DMS53 treated with DMSO at 0.1 percent for 48 hours (cell line): ENCODE data around the gene F10.
A peak's percentile ranks its signal among the peaks of the same experiment; 100 is the strongest.

Experiments
- DNase-seq: peaks from one replicate; lab custom pipeline; 2025; ENCODE audit not compliant: unreplicated experiment; lab: John Stamatoyannopoulos, UW

F10 gene

GRCh38 chr13:113167575-113167974 is 45.0 kb downstream of the F10 start:
- no peak for DNase-seq

GRCh38 chr13:113168211-113168610 is 45.6 kb downstream of the F10 start:
- DNase-seq = no peak

DNA sequence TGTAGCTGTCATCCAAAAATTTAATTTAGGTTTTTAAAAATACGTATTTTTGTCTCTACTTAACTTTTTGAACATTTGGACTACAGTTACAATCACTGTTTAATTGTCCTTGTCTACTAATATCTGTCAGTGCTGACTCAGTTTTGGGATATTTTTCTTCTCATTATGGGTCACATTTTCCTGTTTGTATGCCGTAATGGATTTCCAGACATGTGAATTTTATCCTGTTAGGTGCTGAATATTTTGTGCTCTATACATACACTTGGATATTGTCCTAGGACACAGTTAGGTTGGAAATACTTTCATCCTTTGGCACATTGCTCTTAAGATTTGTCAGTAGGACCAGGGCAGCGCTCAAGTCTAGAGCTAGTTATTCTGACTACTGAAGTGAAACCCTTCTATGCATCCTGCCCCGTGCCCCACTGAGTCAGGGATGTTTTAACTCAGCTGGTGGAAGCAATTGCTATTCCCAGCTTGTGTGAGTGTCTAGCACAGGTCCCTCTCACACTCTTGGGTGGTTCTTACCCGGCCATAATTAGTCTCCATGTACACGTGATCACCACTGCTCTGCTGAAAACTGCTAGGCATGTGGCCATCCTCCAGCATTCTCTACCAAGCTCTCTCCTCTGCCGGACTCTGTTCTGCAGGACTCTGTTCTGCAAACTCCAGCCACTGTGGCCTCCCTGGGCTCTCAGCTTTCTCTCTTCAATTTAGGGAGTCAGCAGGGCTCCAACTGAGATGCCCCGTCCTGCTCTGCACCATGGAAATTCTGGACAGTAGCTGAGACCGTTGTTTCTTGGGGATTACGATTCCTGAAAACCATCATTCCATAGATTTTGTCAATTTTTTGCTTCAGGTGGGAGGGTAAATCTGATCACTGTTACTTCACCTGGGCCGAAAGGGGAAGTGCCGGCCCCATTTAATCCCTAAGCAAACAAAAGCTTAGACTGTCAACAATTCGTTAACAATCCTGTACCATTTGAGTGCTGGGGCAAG is 47.0 kb downstream of the F10 start:
- peak; percentile 4 for DNase-seq

GRCh38 chr13:113170511-113170910 is 47.9 kb downstream of the F10 start:
- DNase-seq = no peak

- no peak for DNase-seq
Observed at GRCh38 chr13:113171250-113172125, 48.9 kb downstream of the F10 start.

GRCh38 chr13:113172419-113172926 is 49.9 kb downstream of the F10 start:
- no peak for DNase-seq

DNA sequence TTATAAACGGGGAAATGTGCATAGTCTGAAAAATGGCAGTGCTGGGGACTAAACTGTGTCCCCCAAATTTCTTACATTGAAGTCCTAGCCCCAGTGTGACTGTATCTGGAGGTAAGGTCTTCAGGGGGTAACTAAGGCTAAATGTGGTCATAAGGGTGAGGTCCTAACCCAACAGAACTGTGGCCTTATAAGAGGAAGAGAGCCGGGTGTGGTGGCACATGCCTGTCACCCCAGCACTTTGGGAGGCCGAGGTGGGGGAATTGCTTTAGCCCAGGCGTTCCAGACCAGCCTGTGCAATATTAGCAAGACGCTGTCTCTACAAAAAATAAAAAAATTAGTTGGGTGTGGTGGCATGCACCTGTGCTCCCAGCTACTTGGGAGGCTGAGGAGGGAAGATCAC is 53.7 kb downstream of the F10 start:
- no peak for DNase-seq

DNA sequence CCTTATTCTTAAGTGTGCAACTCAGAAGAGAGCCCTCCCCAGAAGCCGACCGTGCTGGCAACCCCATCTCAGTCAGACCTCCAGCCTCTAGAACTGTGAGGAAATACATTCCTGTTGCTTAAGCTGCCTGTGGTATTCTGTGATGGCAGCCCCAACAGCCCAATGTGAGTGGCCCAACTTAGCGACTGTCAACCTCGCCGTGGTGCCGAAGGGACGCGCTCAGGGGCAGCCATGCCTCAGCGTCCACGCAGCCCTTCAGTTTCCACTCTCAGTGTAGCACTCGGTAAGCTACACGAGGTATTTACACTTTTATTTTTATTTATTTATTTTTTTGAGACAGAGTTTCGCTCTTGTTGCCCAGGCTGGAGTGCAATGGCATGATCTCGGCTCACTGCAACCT is 54.2 kb downstream of the F10 start:
- no peak for DNase-seq

- no peak for DNase-seq
Observed at GRCh38 chr13:113178070-113178895, 55.7 kb downstream of the F10 start.

DNA sequence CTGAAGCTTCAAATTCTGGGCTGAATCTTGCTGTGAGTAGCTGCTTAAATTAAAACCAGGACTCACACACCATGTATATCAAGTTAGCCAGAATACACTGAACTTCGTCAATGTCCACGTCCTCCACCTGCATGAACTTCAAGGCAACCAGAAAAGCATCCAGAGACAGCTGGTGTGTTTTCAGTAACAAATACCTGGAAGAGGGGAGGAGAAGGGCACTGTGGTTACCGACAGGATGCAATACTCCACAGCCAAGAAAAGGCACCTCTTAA is 56.2 kb downstream of the F10 start:
- no peak for DNase-seq

- DNase-seq = no peak
Observed at GRCh38 chr13:113179374-113180230, 57.0 kb downstream of the F10 start.

DNA sequence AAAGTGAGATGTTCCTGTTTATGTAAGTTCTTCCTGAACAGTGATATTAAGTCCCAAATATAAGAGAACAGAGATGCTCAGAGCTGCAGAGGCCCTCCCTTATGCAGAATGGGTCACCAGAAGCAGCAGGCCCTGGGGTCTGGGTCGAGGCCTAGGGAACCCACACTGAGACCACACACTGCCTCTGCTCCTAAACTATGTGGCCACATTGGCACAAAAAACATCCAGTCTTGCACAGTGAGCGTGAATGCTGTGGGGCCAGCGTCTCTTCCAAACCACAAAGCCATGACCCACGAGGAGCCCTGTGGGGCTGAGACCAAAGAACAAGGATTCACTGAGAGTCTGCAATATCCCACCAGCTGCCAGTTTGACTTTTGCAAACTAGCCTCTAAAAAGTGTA is 59.4 kb downstream of the F10 start:
- no peak for DNase-seq

DNA sequence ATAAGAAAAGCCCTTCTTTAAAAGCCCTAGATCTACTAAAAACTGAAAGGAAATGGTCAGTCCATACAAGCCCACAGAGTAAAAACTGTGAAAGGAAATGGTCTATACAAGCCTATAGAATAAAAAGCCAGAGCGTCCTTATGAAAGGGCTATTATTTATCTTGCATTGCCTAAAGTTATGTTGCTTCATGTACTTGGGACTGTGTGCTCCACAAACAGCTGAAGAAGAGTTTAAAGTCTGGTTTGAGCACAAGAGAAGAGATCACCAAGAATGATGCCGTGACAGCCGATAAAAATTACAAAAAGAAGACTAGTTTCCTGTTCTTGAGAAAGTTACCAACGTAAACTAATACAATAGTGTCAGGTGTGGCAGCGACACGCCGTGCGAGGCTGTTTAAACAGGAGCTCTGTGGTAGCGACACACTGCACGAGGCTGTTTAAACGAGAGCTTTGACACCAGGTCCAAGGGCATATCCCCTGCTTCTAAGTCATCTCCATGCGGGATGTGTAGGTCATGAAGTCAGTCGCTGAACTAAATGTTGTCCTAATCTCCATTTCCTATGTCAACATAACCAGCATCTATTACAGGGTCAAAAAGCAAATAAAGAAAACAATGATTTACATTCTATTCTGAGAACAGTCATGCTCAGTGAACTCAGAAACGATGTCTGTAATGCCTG is 61.0 kb downstream of the F10 start:
- no peak for DNase-seq

- DNase-seq = no peak
Observed at GRCh38 chr13:113184568-113185440, 62.2 kb downstream of the F10 start.

GRCh38 chr13:113186061-113186900 is 63.7 kb downstream of the F10 start:
- no peak for DNase-seq

GRCh38 chr13:113187263-113187669 is 64.7 kb downstream of the F10 start:
- no peak for DNase-seq

GRCh38 chr13:113187883-113188665 is 65.5 kb downstream of the F10 start:
- no peak for DNase-seq
